Measurements from ENCODE around the gene PHKG2. TPM values are rescaled to one million over a fixed set of nuclear protein-coding genes. Genes with fewer than 3 reads are reported as not detected.
A peak's percentile ranks its signal among the peaks of the same experiment; 100 is the strongest.

The PHKG2 gene
- total RNA-seq, 4 donors from 2014 or later: 38.9 to 94.1 (median 57.7) TPM

DNA sequence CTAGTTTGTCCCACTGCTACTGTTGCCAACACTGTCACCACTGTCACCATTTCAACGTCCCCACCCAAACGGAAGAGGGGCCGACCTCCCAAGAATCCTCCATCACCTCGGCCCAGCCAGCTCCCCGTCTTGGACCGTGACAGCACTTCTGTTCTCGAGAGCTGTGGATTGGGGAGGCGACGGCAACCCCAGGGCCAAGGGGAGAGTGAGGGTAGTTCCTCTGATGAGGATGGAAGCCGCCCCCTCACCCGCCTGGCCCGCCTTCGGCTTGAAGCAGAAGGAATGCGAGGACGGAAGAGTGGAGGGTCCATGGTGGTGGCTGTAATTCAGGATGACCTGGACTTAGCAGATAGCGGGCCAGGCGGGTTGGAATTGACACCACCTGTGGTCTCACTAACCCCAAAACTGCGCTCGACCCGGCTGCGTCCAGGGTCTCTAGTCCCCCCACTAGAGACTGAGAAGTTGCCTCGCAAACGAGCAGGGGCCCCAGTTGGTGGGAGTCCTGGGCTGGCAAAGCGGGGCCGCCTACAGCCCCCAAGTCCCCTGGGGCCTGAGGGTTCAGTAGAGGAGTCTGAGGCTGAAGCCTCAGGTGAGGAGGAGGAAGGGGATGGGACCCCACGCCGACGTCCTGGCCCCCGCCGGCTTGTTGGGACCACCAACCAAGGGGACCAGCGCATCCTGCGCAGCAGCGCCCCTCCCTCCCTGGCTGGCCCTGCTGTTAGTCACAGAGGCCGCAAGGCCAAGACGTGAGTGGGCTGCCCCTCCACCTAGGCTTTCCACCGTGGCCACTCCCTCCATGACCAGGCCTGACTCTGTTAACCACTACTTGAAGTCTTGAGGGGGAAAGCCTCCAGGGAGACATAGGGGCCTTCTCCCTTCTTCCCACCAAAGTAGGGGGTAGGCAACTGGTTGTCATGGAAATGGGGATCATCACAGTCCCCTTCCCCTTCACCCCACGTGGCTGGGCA is 9.0 kb upstream of the PHKG2 start:
- H3K27me3 ChIP-seq: no peaks in the 10 kb centered on the region
- H3K27ac ChIP-seq: peak overlapping the region in 3 of 4 donors; percentile 30 to 76 (median 48)
- H3K36me3 ChIP-seq: peaks cover 0 to 62% (median 2%) of the 10 kb centered on the region in 3 donors
- no peak for TF ChIP-seq POLR2A (IDR thresholded peaks at IDR 0.05)
- TF ChIP-seq, protein P1, sequence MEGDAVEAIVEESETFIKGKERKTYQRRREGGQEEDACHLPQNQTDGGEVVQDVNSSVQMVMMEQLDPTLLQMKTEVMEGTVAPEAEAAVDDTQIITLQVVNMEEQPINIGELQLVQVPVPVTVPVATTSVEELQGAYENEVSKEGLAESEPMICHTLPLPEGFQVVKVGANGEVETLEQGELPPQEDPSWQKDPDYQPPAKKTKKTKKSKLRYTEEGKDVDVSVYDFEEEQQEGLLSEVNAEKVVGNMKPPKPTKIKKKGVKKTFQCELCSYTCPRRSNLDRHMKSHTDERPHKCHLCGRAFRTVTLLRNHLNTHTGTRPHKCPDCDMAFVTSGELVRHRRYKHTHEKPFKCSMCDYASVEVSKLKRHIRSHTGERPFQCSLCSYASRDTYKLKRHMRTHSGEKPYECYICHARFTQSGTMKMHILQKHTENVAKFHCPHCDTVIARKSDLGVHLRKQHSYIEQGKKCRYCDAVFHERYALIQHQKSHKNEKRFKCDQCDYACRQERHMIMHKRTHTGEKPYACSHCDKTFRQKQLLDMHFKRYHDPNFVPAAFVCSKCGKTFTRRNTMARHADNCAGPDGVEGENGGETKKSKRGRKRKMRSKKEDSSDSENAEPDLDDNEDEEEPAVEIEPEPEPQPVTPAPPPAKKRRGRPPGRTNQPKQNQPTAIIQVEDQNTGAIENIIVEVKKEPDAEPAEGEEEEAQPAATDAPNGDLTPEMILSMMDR (IDR thresholded peaks at IDR 0.05): no peak
- peaks cover 0 to 32% (median 1%) of the 10 kb centered on the region in 4 donors for H3K4me1 ChIP-seq
- peak in 1 of 3 donors; percentile 45 for DNase-seq
- no peak overlapping the region for H3K4me3 ChIP-seq
- no peaks in the 10 kb centered on the region for H3K9me3 ChIP-seq

DNA sequence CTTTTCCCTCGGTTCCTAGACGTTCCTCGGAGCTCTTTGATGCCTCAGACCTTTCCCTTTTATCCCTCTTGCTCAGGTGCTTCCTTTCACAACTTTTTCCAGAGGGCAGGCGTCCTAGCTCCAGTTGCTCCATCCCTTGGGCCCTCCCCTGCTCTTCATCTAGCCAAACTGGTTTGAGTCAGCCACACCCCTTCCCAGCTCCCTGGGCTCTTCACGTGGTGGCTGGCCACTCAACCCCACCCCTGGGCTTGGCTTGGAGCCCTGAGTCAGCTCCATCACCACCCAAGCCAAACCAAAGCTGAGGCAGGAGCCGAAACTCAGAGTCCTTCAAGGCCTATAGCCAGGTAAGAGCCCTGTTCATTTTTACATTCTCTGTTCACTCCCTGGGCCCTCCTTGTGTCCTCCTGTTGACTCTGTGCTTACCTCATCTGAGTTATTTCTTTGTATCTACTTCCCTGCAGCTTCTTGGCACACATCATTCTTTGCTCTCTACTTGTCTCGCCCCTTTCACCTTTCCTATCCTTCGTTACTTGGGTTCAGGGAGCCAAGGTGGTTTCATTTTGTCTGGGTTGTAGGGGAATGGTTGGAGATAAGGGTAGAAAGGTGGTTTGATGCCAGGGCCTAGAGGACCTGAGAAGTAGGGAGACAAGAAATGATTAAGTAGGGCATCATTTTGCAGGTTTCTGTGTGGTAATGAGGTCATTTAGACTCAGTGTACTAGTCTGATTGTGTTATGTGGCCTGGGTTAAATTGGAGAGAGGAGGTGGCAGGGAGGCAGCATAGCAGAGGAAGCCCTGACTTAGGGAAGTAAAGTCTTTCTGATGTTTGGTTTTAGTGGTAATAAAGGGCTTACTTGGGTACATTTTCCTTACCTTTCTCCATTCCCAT is 7.6 kb upstream of the PHKG2 start:
- Histone ChIP-seq H3K27me3 (no peaks in the 10 kb centered on the region), H3K4me3 (peak overlapping the region in 1 of 4 donors; percentile 15), H3K36me3 (peaks cover 0 to 55% (median 0%) of the 10 kb centered on the region in 3 donors), H3K9me3 (no peaks in the 10 kb centered on the region), H3K4me1 (peaks cover 0 to 32% (median 1%) of the 10 kb centered on the region in 4 donors), H3K27ac (peak overlapping the region in 3 of 4 donors; percentile 30 to 84 (median 76))
- no peak for TF ChIP-seq POLR2A (IDR thresholded peaks at IDR 0.05)
- TF ChIP-seq, protein P1 (IDR thresholded peaks at IDR 0.05): no peak
- peak in 2 of 3 donors; percentile 86 to 89 for DNase-seq

DNA sequence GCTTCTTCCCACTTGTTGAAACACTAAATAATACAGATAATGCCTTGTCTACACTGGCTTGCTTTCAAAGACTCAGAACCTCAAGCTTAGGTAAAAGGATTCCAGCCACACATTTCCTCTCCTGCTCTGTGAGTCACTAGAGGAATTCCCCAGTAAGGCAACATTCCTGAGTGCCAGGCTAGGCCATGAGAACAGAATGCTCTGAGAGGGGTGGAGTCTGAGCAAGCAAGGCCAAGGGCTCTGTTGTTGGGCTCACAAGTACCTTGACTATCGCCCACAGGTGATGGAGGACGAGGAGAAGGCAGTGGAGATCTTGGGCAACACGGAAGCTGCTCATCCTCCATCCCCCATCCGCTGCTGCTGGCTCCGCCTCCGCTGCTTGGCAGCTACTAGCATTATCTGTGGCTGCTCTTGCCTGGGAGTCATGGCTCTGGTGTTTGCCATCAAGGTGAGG is 6.7 kb upstream of the PHKG2 start:
- TF ChIP-seq, protein P1 (IDR thresholded peaks at IDR 0.05): no peak
- TF ChIP-seq POLR2A (IDR thresholded peaks at IDR 0.05): peak in 1 of 2 donors; percentile 23
- H3K4me1 ChIP-seq: peaks cover 0 to 36% (median 1%) of the 10 kb centered on the region in 4 donors
- H3K27me3 ChIP-seq: no peaks in the 10 kb centered on the region
- H3K27ac ChIP-seq: peak overlapping the region in 3 of 4 donors; percentile 30 to 84 (median 76)
- H3K4me3 ChIP-seq: no peak overlapping the region
- peak in 2 of 3 donors; percentile 74 to 76 for DNase-seq
- no peaks in the 10 kb centered on the region for H3K9me3 ChIP-seq
- peaks cover 0 to 47% (median 0%) of the 10 kb centered on the region in 3 donors for H3K36me3 ChIP-seq

DNA sequence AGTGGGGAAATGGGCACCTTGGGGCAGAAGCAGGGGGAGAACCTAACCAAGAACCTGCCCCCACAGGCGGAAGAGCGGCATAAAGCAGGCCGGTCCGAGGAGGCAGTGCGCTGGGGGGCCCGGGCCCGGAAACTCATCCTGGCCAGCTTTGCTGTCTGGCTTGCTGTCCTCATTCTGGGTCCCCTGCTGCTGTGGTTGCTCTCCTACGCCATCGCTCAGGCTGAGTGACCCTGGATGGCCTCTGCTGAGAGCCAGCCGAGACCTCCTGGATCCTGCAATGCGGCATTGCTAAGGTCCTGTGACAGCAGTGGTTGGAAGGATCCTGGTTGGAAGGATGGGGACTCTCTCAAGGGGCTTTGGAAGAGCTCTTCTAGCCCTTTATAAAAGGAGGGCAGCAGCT is 4.5 kb upstream of the PHKG2 start:
- no peak overlapping the region for H3K27ac ChIP-seq
- peaks cover 0 to 25% (median 0%) of the 10 kb centered on the region in 3 donors for H3K36me3 ChIP-seq
- no peak overlapping the region for H3K4me3 ChIP-seq
- no peaks in the 10 kb centered on the region for H3K27me3 ChIP-seq
- TF ChIP-seq, protein P1 (IDR thresholded peaks at IDR 0.05): no peak
- TF ChIP-seq POLR2A (IDR thresholded peaks at IDR 0.05): no peak
- no peaks in the 10 kb centered on the region for H3K9me3 ChIP-seq
- peaks cover 0 to 47% (median 4%) of the 10 kb centered on the region in 4 donors for H3K4me1 ChIP-seq
- DNase-seq: no peak

DNA sequence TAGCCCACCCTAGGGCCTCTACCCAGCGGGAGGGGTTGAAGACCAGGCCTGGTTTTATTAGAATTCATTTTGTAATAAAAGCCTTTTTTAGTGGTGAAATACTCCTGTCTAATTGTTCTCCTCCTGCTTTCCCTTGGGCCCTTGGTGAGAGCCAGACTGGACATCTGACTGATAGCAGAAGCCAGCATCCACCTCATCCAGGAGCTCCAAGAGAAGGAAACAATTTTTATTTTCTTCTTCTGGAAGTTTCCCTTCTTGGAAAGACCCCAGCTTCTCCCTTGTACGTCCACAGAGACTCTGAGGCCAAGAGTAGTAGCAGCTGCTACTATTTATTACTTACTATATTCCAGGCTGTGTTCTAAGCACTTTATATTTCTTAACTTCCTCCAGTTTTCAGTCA is 4.0 kb upstream of the PHKG2 start:
- no peak overlapping the region for H3K27ac ChIP-seq
- no peak overlapping the region for H3K4me3 ChIP-seq
- peaks cover 0 to 46% (median 4%) of the 10 kb centered on the region in 4 donors for H3K4me1 ChIP-seq
- TF ChIP-seq, protein P1 (IDR thresholded peaks at IDR 0.05): no peak
- TF ChIP-seq POLR2A (IDR thresholded peaks at IDR 0.05): no peak
- no peaks in the 10 kb centered on the region for H3K27me3 ChIP-seq
- DNase-seq: no peak
- peaks cover 0 to 20% (median 0%) of the 10 kb centered on the region in 3 donors for H3K36me3 ChIP-seq
- H3K9me3 ChIP-seq: no peaks in the 10 kb centered on the region

Measured in Peyer's patch (tissue), 4 donors.